ENCODE data around the gene PCDHB16.
"Not testable (repeated sequence)": the region's sequence is repeated elsewhere in the genome, so short reads cannot be mapped to it uniquely, and the experiment has no call there.

PCDHB16 gene

DNA sequence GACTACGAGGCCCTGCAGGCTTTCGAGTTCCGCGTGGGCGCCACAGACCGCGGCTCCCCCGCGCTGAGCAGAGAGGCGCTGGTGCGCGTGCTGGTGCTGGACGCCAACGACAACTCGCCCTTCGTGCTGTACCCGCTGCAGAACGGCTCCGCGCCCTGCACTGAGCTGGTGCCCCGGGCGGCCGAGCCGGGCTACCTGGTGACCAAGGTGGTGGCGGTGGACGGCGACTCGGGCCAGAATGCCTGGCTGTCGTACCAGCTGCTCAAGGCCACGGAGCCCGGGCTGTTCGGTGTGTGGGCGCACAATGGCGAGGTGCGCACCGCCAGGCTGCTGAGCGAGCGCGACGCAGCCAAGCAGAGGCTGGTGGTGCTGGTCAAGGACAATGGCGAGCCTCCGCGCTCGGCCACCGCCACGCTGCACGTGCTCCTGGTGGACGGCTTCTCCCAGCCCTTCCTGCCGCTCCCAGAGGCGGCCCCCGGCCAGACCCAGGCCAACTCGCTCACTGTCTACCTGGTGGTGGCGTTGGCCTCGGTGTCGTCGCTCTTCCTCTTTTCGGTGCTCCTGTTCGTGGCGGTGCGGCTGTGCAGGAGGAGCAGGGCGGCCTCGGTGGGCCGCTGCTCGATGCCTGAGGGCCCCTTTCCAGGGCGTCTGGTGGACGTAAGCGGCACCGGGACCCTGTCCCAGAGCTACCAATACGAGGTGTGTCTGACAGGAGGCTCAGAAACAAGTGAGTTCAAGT lies 2.1 kb downstream of the PCDHB16 start:
- not testable (repeated sequence) for DNase-seq

DNA sequence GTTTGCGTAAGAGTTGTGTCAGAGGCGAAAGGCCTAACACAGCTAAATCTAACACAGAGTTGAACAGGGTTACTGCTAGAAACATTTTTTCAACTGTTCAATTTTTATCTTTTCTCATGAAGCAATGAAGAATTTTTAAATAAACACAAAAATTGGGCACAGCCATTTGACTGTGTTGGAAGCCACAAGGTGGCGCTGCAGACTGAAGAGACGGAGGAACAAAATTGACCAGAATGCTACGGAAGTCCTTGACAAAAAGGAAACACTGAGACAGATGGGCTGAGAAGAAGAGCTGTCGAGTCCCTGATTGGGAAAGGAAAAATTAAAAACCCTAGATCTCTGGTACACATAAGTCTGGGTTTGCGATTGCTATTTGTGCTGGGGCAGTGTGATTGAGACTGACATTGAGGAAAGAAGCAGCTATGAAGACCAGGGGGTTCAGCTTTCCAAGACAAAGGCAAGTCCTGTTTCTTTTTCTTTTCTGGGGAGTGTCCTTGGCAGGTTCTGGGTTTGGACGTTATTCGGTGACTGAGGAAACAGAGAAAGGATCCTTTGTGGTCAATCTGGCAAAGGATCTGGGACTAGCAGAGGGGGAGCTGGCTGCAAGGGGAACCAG lies 4.8 kb downstream of the PCDHB16 start, which contains the start of gene PCDHB9:
Gene PCDHB9 (plus strand): TSS at position 265 of the 616 bp plus-strand sequence. CDS start 158 bp downstream, at position 423.
- DNase-seq, result peak; percentile 25

DNA sequence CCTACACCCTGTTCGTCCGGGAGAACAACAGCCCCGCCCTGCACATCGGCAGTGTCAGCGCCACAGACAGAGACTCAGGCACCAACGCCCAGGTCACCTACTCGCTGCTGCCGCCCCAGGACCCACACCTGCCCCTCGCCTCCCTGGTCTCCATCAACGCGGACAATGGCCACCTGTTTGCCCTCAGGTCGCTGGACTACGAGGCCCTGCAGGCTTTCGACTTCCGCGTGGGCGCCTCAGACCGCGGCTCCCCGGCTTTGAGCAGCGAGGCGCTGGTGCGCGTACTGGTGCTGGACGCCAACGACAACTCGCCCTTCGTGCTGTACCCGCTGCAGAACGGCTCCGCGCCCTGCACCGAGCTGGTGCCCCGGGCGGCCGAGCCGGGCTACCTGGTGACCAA lies 6.5 kb downstream of the PCDHB16 start:
- DNase-seq, result not testable (repeated sequence)

DNA sequence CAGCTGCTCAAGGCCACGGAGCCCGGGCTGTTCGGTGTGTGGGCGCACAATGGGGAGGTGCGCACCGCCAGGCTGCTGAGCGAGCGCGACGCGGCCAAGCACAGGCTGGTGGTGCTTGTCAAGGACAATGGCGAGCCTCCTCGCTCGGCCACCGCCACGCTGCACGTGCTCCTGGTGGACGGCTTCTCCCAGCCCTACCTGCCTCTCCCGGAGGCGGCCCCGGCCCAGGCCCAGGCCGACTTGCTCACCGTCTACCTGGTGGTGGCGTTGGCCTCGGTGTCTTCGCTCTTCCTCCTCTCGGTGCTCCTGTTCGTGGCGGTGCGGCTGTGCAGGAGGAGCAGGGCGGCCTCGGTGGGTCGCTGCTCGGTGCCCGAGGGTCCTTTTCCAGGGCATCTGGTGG lies 6.9 kb downstream of the PCDHB16 start:
- DNase-seq, result not testable (repeated sequence)

DNA sequence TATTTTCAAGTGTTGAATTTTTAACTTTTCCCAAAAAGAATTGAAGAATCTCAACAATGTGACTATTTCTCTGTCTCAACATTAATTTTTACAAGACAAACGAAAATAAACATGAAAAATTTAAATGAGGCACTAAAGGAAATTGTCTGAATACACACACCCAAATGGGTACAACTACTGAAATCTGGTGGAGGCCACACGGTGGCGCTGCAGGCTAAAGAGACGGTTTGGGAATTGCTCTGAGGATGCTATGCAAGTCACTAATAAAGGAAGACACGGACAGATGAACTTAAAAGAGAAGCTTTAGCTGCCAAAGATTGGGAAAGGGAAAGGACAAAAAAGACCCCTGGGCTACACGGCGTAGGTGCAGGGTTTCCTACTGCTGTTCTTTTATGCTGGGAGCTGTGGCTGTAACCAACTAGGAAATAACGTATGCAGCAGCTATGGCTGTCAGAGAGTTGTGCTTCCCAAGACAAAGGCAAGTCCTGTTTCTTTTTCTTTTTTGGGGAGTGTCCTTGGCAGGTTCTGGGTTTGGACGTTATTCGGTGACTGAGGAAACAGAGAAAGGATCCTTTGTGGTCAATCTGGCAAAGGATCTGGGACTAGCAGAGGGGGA lies 10.0 kb downstream of the PCDHB16 start, which contains the start of gene PCDHB10:
Gene PCDHB10 (plus strand): TSS at position 244 of the 616 bp plus-strand sequence. CDS start 200 bp downstream, at position 444.
- peak; percentile 8 for DNase-seq

DNA sequence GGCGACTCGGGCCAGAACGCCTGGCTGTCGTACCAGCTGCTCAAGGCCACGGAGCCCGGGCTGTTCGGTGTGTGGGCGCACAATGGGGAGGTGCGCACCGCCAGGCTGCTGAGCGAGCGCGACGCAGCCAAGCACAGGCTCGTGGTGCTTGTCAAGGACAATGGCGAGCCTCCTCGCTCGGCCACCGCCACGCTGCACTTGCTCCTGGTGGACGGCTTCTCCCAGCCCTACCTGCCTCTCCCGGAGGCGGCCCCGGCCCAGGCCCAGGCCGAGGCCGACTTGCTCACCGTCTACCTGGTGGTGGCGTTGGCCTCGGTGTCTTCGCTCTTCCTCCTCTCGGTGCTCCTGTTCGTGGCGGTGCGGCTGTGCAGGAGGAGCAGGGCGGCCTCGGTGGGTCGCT lies 12.1 kb downstream of the PCDHB16 start:
- DNase-seq, result not testable (repeated sequence)

DNA sequence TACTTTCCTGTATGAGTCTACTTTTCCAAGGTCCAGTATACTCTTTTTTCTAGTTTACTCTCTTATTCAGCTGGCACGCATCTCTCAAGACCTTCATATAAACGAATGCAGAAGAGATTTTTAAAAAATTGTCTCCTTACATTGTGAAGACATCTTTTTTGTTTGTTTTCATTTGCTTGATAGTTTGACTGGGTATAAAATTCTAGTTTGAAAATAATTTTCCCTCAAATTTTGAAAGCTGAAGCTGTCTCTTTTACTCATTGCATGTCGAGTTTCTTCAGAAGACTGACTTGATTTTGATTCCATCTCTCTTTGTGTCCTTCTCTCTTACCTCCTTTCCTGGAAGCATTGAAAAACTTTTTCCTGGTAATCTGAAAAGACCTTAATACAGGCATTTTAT lies 14.2 kb downstream of the PCDHB16 start:
- DNase-seq, result no peak

DNA sequence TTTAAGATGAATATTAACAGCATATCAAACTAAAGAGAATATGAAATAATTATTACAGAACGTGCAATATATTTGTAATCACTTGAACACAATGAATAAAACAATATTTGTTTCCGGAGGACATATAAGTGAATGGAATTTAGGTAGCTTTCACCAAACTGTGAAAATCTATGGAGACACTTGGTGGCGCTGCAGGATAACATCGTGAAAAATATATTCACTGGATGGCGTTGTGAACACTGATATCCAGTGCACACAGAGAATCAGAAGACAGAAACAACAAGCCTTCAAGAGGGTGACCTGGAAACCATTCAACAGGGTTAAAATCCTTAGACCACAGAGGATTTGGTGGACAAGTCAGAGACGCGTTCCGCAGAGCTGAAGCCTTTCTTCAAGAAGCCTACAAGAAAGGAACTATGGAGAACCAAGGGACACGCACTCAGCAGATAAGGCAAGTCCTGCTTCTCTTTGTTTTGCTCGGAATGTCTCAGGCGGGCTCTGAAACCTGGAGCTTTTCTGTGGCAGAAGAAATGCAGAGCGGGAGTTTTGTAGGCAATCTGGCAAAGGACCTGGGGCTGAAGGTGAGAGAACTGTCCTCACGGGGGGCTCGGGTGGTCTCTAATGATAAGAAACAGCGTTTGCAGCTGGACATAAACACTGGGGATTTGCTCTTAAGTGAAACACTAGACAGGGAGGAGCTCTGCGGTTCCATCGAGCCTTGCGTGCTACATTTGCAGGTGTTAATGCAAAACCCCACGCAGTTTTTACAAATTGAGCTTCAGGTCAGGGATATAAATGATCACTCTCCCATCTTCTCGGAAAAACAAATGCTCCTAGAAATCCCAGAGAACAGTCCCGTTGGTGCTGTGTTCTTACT lies 17.4 kb downstream of the PCDHB16 start, which contains the start of gene PCDHB11:
Gene PCDHB11 (plus strand): TSS at position 269 of the 877 bp plus-strand sequence. CDS start 148 bp downstream, at position 417.
- DNase-seq, result no peak

DNA sequence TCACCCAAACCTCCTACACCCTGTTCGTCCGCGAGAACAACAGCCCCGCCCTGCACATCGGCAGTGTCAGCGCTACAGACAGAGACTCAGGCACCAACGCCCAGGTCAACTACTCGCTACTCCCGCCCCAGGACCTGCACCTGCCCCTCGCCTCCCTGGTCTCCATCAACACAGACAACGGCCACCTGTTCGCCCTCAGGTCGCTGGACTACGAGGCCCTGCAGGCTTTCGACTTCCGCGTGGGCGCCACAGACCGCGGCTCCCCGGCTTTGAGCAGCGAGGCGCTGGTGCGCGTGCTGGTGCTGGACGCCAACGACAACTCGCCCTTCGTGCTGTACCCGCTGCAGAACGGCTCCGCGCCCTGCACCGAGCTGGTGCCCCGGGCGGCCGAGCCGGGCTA lies 18.9 kb downstream of the PCDHB16 start:
- DNase-seq, result not testable (repeated sequence)

DNA sequence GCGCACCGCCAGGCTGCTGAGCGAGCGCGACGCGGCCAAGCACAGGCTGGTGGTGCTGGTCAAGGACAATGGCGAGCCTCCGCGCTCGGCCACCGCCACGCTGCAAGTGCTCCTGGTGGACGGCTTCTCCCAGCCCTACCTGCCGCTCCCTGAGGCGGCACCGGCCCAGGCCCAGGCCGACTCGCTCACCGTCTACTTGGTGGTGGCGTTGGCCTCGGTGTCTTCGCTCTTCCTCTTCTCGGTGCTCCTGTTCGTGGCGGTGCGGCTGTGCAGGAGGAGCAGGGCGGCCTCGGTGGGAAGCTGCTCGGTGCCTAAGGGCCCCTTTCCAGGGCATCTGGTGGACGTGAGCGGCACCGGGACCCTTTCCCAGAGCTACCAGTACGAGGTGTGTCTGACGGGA lies 19.5 kb downstream of the PCDHB16 start:
- not testable (repeated sequence) for DNase-seq

DNA sequence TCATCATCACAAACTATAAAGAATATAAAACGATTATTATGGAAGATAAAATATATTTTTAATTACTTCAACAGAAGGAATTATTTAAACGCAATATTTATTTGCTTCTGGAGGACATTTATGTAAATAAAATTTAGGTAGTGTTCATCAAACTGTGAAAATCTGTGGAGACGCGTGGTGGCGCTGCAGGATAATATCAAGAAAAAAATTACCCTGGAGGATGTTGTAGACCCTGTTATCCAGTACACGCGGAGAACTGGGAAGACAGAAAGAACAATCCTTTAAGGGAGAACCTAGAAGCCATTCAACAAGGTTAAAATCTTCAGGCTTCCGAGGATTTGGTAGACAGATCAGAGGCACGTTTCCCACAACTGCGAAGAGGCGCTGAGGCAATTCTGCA lies 26.3 kb downstream of the PCDHB16 start, which contains the start of gene PCDHB12:
Gene PCDHB12 (plus strand): TSS at position 242 of the 400 bp plus-strand sequence. CDS start 189 bp downstream, outside the sequence.
- DNase-seq, result no peak

DNA sequence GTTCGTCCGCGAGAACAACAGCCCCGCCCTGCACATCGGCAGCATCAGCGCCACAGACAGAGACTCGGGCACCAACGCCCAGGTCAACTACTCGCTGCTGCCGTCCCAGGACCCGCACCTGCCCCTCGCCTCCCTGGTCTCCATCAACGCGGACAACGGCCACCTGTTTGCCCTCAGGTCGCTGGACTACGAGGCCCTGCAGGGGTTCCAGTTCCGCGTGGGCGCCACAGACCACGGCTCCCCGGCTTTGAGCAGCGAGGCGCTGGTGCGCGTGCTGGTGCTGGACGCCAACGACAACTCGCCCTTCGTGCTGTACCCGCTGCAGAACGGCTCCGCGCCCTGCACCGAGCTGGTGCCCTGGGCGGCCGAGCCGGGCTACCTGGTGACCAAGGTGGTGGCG lies 28.1 kb downstream of the PCDHB16 start:
- not testable (repeated sequence) for DNase-seq

DNA sequence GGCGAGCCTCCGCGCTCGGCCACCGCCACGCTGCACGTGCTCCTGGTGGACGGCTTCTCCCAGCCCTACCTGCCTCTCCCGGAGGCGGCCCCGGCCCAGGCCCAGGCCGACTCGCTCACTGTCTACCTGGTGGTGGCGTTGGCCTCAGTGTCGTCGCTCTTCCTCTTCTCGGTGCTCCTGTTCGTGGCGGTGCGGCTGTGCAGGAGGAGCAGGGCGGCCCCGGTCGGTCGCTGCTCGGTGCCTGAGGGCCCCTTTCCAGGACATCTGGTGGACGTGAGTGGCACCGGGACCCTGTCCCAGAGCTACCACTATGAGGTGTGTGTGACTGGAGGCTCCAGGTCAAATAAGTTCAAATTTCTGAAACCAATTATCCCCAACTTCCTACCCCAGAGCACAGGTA lies 28.7 kb downstream of the PCDHB16 start:
- not testable (repeated sequence) for DNase-seq

DNA sequence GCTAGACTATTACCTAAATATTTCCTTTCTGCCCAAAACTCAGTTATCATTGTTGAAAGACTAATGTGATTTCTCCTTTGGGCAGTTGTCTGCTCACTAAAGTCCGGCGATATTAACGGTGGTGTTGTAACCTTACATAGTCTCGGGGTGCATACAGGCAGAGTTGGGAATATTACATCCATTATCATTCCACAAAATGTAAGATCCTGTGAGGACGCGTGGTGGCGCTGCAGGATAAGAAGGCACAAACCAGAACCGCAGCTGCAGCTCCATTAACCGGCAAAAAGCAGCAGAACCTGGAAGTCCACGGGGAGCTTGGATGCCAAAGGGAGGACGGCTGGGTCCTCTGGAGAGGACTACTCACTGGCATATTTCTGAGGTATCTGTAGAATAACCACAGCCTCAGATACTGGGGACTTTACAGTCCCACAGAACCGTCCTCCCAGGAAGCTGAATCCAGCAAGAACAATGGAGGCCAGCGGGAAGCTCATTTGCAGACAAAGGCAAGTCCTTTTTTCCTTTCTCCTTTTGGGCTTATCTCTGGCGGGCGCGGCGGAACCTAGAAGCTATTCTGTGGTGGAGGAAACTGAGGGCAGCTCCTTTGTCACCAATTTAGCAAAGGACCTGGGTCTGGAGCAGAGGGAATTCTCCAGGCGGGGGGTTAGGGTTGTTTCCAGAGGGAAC lies 31.6 kb downstream of the PCDHB16 start, which contains the start of gene PCDHB13:
Gene PCDHB13 (plus strand): TSS at position 264 of the 684 bp plus-strand sequence. CDS start 205 bp downstream, at position 469.
- DNase-seq, result peak; percentile 5

DNA sequence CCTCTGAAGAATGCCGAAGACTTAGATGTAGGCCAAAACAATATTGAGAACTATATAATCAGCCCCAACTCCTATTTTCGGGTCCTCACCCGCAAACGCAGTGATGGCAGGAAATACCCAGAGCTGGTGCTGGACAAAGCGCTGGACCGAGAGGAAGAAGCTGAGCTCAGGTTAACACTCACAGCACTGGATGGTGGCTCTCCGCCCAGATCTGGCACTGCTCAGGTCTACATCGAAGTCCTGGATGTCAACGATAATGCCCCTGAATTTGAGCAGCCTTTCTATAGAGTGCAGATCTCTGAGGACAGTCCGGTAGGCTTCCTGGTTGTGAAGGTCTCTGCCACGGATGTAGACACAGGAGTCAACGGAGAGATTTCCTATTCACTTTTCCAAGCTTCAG lies 32.4 kb downstream of the PCDHB16 start:
- DNase-seq, result not testable (repeated sequence)

DNA sequence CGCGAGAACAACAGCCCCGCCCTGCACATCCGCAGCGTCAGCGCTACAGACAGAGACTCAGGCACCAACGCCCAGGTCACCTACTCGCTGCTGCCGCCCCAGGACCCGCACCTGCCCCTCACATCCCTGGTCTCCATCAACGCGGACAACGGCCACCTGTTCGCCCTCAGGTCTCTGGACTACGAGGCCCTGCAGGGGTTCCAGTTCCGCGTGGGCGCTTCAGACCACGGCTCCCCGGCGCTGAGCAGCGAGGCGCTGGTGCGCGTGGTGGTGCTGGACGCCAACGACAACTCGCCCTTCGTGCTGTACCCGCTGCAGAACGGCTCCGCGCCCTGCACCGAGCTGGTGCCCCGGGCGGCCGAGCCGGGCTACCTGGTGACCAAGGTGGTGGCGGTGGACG lies 33.3 kb downstream of the PCDHB16 start:
- DNase-seq, result not testable (repeated sequence)

DNA sequence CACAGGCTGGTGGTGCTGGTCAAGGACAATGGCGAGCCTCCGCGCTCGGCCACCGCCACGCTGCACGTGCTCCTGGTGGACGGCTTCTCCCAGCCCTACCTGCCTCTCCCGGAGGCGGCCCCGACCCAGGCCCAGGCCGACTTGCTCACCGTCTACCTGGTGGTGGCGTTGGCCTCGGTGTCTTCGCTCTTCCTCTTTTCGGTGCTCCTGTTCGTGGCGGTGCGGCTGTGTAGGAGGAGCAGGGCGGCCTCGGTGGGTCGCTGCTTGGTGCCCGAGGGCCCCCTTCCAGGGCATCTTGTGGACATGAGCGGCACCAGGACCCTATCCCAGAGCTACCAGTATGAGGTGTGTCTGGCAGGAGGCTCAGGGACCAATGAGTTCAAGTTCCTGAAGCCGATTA lies 33.8 kb downstream of the PCDHB16 start:
- not testable (repeated sequence) for DNase-seq

DNA sequence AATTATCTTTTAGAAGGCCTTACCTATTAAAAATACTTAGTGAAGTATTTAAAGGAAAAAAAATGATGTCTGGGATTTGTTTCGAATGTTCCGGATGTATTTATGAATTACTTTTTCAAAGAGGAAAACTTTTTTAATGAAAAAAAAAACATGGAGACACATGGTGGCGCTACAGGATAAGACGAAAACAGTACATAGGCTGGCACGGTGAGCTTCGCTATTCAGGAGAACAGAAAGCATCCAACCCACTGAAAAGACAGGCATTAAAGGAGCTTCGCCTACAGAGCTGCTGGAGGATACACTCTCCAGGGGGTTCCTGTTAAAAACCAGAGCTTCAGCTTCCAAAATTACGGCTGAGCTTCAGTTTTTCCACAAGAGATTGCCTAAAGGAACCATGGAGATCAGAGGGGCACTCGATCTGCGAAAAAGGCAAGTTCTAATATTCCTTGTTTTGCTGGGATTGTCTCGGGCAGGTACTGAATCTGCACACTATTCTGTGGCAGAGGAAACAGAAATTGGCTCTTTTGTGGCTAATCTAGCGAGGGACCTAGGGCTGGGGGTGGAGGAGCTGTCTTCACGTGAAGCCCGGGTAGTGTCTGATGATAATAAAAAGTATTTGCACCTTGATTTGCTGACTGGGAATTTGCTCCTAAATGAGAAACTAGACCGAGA lies 41.1 kb downstream of the PCDHB16 start, which contains the start of gene PCDHB14:
Gene PCDHB14 (plus strand): TSS at position 232 of the 672 bp plus-strand sequence. CDS start 163 bp downstream, at position 395.
- DNase-seq, result no peak

DNA sequence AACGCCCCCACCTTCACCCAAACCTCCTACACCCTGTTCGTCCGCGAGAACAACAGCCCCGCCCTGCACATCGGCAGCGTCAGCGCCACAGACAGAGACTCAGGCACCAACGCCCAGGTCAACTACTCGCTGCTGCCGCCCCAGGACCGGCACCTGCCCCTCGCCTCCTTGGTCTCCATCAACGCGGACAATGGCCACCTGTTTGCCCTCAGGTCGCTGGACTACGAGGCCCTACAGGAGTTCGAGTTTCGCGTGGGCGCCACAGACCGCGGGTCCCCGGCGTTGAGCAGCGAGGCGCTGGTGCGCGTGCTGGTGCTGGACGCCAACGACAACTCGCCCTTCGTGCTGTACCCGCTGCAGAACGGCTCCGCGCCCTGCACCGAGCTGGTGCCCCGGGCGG lies 42.7 kb downstream of the PCDHB16 start:
- DNase-seq, result not testable (repeated sequence)

DNA sequence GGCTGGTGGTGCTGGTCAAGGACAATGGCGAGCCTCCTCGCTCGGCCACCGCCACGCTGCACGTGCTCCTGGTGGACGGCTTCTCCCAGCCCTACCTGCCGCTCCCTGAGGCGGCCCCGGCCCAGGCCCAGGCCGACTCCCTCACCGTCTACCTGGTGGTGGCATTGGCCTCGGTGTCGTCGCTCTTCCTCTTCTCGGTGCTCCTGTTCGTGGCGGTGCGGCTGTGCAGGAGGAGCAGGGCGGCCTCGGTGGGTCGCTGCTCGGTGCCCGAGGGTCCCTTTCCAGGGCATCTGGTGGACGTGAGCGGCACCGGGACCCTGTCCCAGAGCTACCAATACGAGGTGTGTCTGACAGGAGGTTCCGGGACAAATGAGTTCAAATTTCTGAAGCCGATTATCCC lies 43.2 kb downstream of the PCDHB16 start:
- not testable (repeated sequence) for DNase-seq

Measured in stimulated activated CD4-positive, alpha-beta T cell treated with anti-CD3 and anti-CD28 coated beads, Interleukin-12 subunit alpha, Interleukin-12 subunit beta, amount 100 ng/mL, for 4 hours (primary cell).